ENCODE measurements around the gene WDFY4. TPM values are rescaled to one million over a fixed set of nuclear protein-coding genes. Genes with fewer than 3 reads are reported as not detected.

WDFY4 gene
- total RNA-seq, 2 donors from 2014 or later: 2.1 to 10.1 TPM

DNA sequence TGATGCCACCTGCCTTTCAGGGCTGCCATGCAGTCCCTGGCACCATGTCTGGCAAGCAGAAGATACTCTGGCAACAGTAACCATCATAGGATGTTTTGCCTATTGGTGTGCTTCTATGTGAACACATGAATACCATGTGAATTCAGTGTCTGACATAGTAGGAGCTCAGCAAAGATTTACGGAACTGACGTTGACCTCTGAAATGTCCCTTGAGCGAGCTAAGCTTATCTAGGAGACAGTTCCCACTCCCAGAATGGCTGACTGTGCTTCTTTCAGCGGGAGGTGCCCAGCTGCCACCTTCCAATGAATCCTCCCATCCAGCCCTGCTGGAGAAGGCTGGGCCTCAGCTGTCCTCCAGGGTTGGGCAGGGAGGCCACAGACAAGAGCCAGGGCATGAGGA lies 326.2 kb downstream of the WDFY4 start:
- H3K36me3 Mint-ChIP-seq (ENCODE audit: low read depth): peaks cover 8% of the 10 kb centered on the region
- ATAC-seq: no peak
- H3K27me3 Mint-ChIP-seq: peaks cover 34% of the 10 kb centered on the region
- H3K27ac Mint-ChIP-seq: no peak overlapping the region
- H3K4me3 Mint-ChIP-seq: no peak overlapping the region
- H3K4me1 Mint-ChIP-seq: peaks cover 7% of the 10 kb centered on the region
- no peaks in the 10 kb centered on the region for H3K9me3 ChIP-seq (ENCODE audit: control insufficient read depth, low read length, poor library complexity, severe bottlenecking)
- DNase-seq: no peak

DNA sequence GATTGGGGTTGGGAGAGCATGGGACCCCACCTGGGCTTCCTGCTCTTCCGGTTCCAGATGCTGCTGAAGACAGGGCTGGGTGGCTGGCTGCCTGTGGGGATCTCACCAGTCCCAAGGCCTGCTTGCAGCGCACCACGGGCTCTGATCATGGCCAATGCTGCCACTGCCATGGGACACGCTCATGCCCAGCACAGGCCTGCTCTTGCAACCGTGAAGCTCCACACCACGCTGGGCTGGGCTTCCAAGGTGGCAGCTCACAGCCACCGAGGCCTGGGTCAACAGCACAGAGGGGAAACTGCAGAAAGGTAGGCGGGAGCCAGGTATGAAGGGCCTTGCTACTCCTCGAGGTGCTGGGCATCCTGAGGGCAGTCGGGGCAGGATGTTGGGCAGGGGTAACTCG lies 327.1 kb downstream of the WDFY4 start:
- no peak overlapping the region for H3K27ac Mint-ChIP-seq
- DNase-seq (no peak), ATAC-seq (no peak)
- H3K4me1 Mint-ChIP-seq: peaks cover 7% of the 10 kb centered on the region
- no peaks in the 10 kb centered on the region for H3K9me3 ChIP-seq (ENCODE audit: control insufficient read depth, low read length, poor library complexity, severe bottlenecking)
- H3K4me3 Mint-ChIP-seq: no peak overlapping the region
- peaks cover 8% of the 10 kb centered on the region for H3K36me3 Mint-ChIP-seq (ENCODE audit: low read depth)
- peaks cover 37% of the 10 kb centered on the region for H3K27me3 Mint-ChIP-seq

DNA sequence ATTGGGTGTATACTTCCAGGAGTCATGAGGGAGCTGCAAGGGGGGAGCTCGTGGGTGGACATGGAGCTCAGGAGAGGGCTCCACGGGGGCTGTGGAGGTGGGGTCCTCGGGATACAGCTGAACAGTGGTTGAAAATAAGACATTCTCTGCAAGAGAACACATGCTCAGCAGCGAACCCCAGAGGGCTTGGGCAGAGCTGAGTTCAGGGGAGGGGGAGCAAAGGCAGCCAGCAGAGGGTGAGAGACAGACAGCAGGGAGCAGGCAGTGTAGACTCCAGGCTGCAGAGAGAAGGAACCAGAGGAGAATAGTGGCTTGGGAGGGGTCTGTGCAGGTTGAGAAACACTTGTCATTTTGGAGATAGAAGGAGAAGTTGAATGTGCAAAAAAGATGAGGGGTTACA lies 327.9 kb downstream of the WDFY4 start:
- no peak for DNase-seq
- Mint-ChIP-seq H3K27ac (no peak overlapping the region), H3K27me3 (peaks cover 37% of the 10 kb centered on the region), H3K4me3 (no peak overlapping the region), H3K4me1 (peaks cover 7% of the 10 kb centered on the region), H3K36me3 (ENCODE audit: low read depth) (peaks cover 8% of the 10 kb centered on the region)
- no peaks in the 10 kb centered on the region for H3K9me3 ChIP-seq (ENCODE audit: control insufficient read depth, low read length, poor library complexity, severe bottlenecking)
- no peak for ATAC-seq

DNA sequence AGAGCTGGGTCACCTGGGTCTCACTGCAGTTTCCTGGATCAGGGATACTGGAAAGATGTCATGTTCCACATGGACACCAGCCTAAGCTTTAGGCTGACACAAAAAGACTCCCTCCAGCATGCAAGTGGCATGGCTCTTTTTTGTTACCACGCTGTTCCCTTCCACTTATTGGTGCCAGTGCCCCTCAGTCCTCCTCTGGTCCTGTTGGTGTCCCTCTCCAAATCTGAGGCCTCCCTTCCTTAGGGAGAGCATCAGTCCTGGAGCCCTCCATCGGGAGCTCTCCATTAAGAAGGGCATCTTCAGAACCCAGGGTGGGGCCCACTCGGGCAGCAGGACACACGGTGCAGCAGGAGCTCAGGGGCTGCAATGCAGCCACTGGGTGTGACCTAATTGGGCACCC lies 331.0 kb downstream of the WDFY4 start:
- DNase-seq (no peak), ATAC-seq (no peak)
- Mint-ChIP-seq H3K27me3 (peaks cover 44% of the 10 kb centered on the region), H3K4me1 (peaks cover 4% of the 10 kb centered on the region), H3K36me3 (ENCODE audit: low read depth) (peaks cover 6% of the 10 kb centered on the region), H3K4me3 (no peak overlapping the region), H3K27ac (no peak overlapping the region)
- no peaks in the 10 kb centered on the region for H3K9me3 ChIP-seq (ENCODE audit: control insufficient read depth, low read length, poor library complexity, severe bottlenecking)

DNA sequence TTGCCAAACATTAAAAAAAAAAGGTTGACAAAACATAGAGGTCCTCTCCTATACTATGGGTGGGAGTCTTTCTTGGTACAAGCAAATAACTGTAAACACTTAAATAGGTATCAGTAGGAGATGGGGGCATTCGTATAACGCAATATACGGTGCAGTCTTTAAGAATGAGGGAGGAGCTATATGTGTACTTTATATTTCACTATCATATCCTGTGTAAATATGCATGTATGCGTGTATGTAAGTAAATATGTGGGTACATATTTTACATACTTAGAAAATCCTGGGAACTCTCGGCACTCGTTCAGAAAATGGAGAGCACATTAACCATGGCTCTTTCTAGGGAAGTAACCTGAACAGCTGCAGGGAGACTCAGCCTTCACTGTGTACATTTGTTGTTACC lies 337.0 kb downstream of the WDFY4 start:
- Mint-ChIP-seq H3K4me3 (no peak overlapping the region), H3K27ac (no peak overlapping the region), H3K27me3 (peaks cover 7% of the 10 kb centered on the region), H3K36me3 (ENCODE audit: low read depth) (no peaks in the 10 kb centered on the region), H3K4me1 (no peaks in the 10 kb centered on the region)
- no peak for DNase-seq
- no peaks in the 10 kb centered on the region for H3K9me3 ChIP-seq (ENCODE audit: control insufficient read depth, low read length, poor library complexity, severe bottlenecking)
- ATAC-seq: no peak

DNA sequence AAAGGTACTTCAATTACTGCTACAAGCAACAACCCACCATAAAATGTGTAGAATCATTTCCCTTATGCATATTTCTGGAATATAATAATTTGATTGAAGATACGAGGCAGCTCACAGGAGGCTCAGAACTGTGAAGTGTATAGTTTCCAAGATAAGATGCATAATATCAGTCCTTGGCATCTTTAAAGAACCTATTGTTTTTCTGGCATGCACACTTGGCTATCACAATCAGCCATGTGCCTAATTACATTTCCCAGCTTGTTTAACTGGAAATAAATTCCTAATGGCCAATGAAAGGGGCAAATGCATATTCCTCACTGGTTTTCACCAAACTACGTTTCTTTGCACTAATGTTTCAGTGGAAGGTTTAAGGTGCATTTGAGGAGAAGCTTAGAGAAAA lies 338.4 kb downstream of the WDFY4 start:
- no peaks in the 10 kb centered on the region for H3K36me3 Mint-ChIP-seq (ENCODE audit: low read depth)

DNA sequence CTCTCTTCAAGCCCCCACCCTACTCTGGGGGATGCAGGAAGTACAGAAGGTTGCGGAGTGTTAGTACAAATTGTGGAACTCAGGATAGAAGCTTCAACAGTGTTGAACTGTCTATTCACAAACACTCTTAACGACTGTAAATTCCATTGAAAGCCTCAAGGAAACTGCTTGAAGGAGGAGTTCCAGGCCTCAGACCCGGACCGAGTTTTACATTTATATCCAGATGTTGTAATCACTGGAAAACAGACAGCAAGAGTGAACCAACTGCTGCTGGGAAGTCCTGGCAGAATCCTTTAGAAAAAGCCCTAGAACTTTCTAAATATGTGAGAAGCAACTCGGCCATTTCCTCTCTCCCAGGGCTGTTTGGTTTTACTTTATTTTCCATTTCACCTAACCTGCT lies 339.1 kb downstream of the WDFY4 start:
- H3K4me1 Mint-ChIP-seq: no peaks in the 10 kb centered on the region
- H3K4me3 Mint-ChIP-seq: no peak overlapping the region
- no peak overlapping the region for H3K27ac Mint-ChIP-seq
- peaks cover 10% of the 10 kb centered on the region for H3K27me3 Mint-ChIP-seq
- ATAC-seq (no peak), DNase-seq (no peak)
- H3K36me3 Mint-ChIP-seq (ENCODE audit: low read depth): no peaks in the 10 kb centered on the region
- no peaks in the 10 kb centered on the region for H3K9me3 ChIP-seq (ENCODE audit: control insufficient read depth, low read length, poor library complexity, severe bottlenecking)

More for the DNA sequence above, 338.4 kb downstream of the WDFY4 start:
- DNase-seq (no peak), ATAC-seq (no peak)
- no peaks in the 10 kb centered on the region for H3K9me3 ChIP-seq (ENCODE audit: control insufficient read depth, low read length, poor library complexity, severe bottlenecking)
- H3K4me3 Mint-ChIP-seq: no peak overlapping the region
- H3K27me3 Mint-ChIP-seq: peaks cover 12% of the 10 kb centered on the region
- no peaks in the 10 kb centered on the region for H3K4me1 Mint-ChIP-seq
- no peak overlapping the region for H3K27ac Mint-ChIP-seq

DNA sequence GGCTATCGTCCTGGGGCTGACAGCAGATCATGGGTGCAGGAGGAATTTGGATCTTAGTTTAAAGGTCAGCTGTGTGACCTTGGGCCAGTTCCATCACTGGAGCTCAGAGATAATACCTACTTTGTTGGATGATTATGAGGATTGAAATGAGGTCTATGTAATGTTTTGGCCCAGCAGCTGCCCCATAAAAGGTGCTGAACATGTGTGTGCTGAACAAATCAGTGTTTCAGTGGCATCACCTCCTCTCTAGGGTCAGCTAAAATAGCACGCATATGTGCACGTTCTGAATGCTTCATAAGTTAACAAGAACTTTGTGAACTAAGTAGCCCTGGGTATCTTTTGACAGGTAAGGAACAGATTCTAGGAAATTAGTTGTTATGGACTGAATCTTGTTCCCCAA lies 339.8 kb downstream of the WDFY4 start:
- no peaks in the 10 kb centered on the region for H3K4me1 Mint-ChIP-seq
- H3K4me3 Mint-ChIP-seq: no peak overlapping the region
- no peaks in the 10 kb centered on the region for H3K36me3 Mint-ChIP-seq (ENCODE audit: low read depth)
- no peaks in the 10 kb centered on the region for H3K9me3 ChIP-seq (ENCODE audit: control insufficient read depth, low read length, poor library complexity, severe bottlenecking)
- no peak for ATAC-seq
- DNase-seq: no peak
- H3K27me3 Mint-ChIP-seq: peaks cover 4% of the 10 kb centered on the region
- H3K27ac Mint-ChIP-seq: no peak overlapping the region

DNA sequence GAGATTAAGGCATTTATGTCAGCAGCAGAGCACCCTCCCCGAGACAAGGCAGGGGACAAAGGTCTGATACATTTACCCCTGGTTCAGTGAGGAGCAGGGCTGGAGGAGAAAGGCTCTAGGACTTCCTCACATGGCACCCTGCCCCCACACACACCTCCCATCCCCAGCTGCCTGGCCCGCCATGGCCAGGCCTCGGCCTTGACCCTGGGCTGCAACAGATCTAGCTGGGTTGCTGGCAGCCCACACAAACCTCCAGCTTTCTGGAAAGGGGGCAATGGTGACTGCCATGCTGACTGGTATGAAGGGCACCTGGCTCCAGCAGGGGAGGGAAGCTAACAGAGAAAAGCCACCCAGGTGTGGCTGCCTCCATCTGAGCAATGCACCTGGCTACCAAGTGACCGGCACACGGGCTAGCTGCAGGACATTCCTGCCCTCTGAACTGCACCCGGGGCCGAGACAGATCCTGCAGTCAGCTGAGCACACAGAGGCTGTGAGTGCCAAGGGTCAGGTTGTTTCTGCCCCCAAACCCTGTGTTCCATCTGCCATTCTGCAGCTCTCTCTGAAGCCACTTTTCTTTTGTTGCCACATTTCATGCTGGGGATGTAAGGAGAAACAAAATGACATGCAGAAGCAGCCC lies 340.8 kb downstream of the WDFY4 start:
- Mint-ChIP-seq H3K36me3 (ENCODE audit: low read depth) (no peaks in the 10 kb centered on the region), H3K27me3 (peaks cover 4% of the 10 kb centered on the region), H3K27ac (no peak overlapping the region), H3K4me3 (no peak overlapping the region), H3K4me1 (no peaks in the 10 kb centered on the region)
- ATAC-seq (no peak), DNase-seq (no peak)
- H3K9me3 ChIP-seq (ENCODE audit: control insufficient read depth, low read length, poor library complexity, severe bottlenecking): no peaks in the 10 kb centered on the region

DNA sequence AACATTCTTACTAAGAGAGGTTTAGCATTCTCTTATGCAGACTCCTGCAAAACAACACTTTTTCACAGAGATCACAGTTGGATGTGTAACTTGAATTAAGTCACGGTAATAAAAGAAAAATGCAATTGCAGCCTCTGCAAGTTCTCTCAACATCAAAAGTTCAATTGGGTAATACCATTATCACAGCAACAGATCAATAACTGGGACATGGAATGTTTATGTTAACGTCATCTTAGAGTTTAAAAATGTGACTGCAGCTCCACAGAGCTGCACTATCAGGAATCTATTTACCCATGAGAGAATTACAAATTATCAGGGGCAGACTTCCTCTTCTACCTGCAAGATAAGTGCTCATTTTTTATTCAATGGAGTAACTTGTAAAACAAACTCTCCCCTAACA lies 344.0 kb downstream of the WDFY4 start:
- Mint-ChIP-seq H3K4me1 (no peaks in the 10 kb centered on the region), H3K4me3 (no peak overlapping the region), H3K27me3 (peaks cover 4% of the 10 kb centered on the region), H3K27ac (no peak overlapping the region), H3K36me3 (ENCODE audit: low read depth) (no peaks in the 10 kb centered on the region)
- ATAC-seq (no peak), DNase-seq (no peak)
- no peaks in the 10 kb centered on the region for H3K9me3 ChIP-seq (ENCODE audit: control insufficient read depth, low read length, poor library complexity, severe bottlenecking)

DNA sequence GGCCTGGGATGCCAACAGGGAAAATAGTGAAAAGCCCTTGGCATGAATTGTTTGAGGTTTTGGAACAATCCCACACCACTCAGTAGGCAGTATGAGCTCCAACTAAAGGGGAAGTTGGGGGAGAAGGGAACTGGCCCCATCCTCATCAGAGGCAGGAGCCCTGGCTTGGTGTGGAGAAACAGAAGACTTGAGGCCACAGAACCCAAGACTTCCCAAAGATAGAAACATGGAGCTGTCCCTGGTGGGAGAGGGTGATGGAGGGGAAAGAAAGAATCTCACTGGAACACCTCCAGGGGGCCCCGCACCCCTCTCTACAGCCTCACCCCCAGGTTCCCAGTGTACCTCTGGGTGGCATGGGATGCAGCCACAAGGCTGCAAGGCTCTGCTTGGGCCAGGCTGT lies 345.0 kb downstream of the WDFY4 start:
- H3K9me3 ChIP-seq (ENCODE audit: control insufficient read depth, low read length, poor library complexity, severe bottlenecking): no peaks in the 10 kb centered on the region
- H3K4me1 Mint-ChIP-seq: no peaks in the 10 kb centered on the region
- ATAC-seq (no peak), DNase-seq (no peak)
- H3K4me3 Mint-ChIP-seq: no peak overlapping the region
- H3K27me3 Mint-ChIP-seq: peaks cover 4% of the 10 kb centered on the region
- H3K36me3 Mint-ChIP-seq (ENCODE audit: low read depth): no peaks in the 10 kb centered on the region
- no peak overlapping the region for H3K27ac Mint-ChIP-seq

Other genes starting within 250 kb of the WDFY4 start
- gene ARHGAP22, start 79.8 kb upstream of the WDFY4 start, total RNA-seq: 1 to 10 TPM in 1 of 2 donors, under 1 TPM in 1; 0.39 to 1.4 TPM